Smooth muscle cell of the brain vasculature (primary cell): ENCODE data around the gene FMO5.
"Not testable (repeated sequence)": the region's sequence is repeated elsewhere in the genome, so short reads cannot be mapped to it uniquely, and the experiment has no call there.

ENCODE experiments used
- DNase-seq: peaks from one replicate; pipeline ENCODE4 v3.0.0-alpha.2; 2012; ENCODE audit warnings: low read depth, low spot score

FMO5 gene

DNA sequence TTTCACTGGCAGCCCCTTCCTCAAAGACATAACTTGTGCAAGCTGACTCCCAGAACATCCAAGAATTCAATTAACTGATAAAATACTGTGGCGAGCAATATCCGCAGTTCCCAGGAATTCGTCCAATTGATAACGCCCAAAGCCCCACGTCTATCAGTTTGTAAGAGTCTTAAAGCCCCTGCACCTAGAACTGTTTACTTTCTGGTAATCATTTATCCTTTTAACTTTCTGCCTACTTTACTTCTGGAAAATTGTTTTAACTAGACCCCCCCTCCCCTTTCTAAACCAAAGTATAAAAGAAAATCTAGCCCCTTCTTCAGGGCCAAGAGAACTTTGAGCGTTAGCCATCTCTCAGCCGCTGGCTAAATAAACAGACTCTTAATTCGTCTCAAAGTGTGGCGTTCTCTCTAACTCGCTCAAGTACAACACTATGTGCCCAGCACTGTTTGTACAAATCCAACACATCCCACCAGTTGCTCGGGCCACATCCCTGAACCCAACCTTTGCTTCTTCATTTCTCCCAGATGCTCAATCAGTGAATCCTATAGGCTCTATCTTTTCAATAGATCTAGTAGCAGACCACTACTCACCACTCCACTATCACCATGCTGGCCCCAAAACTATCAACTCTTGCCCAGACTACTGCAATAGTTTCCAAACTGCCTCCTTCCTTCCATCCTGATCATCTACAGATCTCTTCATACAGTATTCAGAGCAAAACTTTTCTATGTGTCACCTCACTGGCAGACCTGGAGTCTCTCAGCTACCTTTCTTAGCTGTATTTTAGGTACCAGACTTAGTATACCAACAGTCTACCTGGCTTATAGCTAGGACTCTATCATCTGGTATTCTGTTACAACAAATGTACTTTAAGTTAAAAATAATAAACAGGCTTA, 14.0 kb upstream of the FMO5 start:
- DNase-seq: no peak

DNA sequence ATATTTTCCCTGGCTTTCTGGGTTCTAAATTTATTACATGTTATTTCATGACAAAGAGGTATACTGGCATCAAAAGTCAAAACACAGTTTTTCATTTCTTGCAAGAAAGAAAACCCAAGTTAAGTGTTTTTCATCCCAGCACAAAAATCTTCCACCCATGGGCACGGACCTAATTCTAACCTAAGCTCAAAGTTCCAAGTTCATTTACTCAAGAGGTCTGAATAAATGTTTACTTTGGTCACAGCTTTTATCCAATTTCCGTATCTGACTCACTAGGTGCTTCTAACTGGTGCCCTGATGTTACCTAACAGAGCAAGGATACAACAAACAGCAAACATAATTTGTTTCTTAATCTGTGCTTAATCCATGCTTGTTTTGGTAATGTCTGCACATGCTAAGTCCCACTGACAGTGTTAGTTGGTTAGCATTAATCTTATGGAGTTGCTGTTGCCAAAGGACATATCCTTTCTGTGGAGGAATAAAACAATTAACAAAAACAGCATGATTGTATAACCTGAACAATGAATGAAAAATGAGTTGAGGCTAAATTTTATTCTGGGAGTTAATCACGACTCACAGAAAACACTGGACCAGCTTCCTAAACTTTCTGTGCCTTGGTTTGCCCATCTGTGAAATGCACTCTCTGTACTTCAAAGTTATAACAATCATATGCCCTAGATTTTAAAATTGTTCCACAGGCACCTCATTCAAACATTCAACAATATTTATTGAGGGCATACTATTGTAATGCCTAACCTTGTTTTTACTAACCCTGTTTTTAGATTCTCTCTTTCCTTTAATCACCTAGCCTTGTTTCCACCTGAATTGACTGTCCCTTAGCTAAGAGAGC, 13.1 kb upstream of the FMO5 start:
- DNase-seq: no peak

DNA sequence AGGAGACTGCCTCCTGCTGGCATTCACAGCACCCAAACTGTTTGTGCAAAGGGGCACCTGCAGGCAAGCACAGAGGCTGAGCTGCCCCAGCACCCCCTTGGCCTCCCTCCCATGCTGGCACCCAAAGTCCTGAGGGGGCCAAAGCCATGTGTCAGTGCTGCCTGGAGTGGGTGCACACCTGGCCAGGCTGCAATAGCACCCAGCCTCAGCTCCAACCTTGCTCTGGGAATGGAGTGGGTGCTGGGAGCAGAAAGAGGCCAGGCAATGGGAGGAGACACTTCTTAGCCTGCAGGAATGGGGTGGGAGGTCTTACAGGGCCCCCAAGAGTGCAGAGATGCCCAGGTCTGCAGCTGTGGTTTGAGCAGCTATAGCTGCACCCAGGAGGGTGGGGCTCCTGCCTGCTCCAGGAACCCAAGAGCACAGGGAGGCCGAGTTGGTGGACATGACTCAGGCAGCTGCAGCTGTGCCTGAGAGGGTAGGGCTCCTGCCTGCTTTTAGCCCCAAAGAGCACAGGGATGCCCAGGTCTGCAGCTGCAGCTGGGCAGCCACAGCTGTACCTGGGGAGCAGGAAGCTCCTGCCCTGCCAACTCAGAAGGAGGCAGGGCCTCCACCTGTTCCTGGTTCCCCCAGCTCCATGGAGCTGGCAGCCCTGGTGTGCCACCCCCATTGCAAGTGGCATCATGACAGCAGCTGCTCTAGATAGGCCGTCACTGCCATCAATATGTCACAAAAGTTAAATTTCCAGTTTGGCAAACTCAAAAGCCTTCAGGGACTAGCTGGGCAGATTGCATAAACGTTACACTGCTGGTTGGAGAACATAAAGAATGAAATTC, 12.0 kb upstream of the FMO5 start:
- no peak for DNase-seq

- DNase-seq: no peak
These were observed 11.3 kb upstream of the FMO5 start for GRCh38 chr1:147236448-147236847.

DNA sequence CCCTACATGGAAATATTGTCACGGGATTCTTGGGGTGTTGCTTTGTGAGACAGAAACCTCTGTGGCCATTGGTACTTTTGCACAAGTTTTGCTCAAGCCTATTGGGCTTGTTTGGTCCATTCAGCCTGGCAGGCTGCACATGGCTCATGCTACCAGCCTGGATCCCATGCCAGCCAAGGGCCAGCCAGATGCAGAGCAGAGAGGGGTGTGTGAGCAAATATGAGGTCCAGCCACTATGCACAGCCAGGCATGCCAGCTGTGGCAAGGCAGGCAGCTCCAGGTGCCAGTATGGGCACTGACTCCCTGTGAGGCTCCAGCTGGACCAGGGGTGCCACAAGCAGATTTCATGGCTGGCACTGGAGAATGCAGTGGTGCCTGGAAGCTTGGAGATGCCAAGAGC, 10.7 kb upstream of the FMO5 start:
- DNase-seq: no peak

DNA sequence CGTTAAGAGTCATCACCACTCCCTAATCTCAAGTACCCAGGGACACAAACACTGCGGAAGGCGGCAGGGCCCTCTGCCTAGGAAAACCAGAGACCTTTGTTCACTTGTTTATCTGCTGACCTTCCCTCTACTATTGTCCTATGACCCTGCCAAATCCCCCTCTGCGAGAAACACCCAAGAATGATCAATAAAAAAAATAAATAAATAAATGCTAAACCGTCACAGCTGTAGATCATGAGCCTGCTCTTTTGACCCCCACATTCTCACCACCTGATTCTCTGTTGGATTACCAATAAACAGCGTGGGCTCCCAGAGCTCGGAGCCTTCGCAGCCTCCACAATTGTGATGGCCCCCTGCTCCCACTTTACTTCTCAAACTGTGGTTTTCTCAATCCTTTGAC, 8.8 kb upstream of the FMO5 start:
- DNase-seq: not testable (repeated sequence)

- not testable (repeated sequence) for DNase-seq
These were observed 5.9 kb upstream of the FMO5 start for GRCh38 chr1:147231032-147231431.

DNA sequence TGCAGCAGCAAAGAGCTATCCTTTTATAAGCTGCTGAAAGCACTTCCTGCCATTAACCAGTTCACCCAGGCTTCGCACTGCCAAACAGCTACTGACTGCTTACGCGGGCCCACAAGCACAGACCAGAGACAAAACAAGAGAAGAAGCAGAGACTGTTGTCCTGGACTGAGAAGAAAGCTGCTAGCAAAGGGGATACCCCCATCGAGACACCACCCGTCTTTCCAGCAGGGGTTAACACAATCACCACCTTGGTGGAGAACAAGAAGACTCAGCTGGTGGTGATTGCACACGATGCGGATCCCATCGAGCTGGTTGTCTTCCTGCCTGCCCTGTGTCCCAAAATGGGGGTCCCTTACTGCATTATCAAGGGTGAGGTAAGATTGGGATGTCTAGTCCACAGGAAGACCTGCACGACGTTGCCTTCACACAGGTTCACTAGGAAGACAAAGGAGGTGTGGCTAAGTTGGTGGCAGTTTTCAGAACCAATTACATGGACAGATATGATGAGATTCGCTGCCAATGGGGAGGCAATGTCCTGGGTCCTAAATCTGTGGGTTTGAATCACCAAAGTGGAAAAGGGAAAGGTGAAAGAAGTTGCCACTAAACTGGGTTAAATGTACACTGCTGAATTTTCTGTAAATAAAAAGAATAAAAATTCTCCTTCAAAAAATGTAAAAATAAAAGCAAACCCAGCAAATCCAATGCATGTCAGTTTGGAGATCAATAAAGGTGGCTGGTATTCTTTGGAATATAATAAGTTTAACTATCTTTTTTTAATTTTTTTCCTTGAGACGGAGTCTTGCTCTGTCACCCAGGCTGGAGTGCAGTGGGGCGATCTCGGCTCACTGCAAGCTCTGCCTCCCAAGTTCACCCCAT, 1.2 kb downstream of the FMO5 start:
- DNase-seq: no peak

DNA sequence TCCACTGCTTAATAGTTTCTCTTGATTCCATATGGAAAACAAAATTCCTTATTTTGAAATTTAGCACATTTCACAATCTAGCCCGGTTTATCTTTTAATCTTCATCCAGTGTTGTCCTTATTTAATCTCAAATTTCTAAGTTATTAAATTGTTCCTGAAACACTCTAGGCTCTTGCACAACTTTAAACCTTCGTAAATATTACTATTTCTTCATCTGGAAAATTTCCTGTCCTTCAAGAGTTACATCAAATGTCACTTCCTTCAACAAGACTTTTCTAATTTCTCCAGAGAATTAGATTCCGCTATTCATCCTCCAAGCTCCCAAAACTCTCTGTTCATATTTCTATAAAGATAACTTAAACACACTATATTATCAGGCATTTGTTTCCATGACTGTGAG, 6.5 kb downstream of the FMO5 start:
- no peak for DNase-seq

DNA sequence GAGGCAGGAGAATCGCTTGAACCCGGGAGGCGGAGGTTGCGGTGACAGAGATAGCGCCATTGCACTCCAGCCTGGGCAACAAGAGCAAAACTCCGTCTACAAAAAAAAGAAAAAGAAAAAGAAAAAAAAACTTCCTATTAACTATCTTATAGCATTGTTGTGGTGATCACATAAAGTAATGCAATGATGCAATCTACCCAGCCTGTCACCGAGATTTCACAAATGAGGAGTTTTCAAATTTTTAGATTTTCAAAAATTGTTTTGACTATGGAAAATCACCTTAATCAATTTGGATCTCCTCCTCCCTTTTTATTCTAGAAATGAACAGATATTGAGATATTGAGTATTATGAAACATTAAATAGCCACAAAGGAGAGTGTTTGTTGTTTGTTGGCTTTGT, 8.0 kb downstream of the FMO5 start:
- no peak for DNase-seq

GRCh38 chr1:147216124-147216523, 9.0 kb downstream of the FMO5 start:
- DNase-seq: no peak

DNA sequence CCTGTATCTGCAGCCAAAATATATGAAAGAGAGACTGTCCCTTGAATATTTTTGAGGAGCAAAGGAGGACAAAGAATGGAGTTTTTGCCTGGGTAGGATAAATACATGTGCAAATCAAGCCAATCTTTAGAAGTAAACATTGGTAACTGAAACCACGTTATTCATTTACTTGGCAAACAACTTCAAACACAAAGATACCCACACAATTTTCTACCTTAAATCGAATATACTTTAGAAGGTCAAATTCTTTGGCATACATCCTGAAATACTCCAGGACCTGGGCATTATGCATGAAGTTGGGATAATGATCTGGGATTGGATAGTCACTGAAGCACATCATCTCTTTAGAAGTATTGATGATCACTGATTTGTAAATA, 9.6 kb downstream of the FMO5 start:
- no peak for DNase-seq

GRCh38 chr1:147214842-147215539, 10.1 kb downstream of the FMO5 start:
- DNase-seq: no peak

DNA sequence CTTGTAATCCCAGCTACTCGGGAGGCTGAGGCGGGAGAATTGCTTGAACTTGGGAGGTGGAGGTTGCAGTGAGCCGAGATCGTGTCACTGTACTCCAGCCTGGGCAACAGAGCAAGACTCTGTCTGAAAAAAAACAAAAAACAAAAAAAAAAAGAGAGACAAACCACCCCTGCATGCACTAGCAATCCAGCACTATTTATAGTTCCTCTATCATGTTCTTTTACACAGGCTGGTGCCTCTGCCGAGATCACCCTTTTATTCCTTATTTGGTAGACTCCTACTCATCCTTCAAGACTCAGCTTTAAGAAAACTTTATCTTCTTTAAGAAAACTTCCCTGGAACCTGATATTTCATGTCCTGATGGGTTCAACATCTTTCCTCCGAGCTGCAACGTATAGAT, 10.8 kb downstream of the FMO5 start:
- no peak for DNase-seq

- DNase-seq: no peak
These were observed 11.9 kb downstream of the FMO5 start for GRCh38 chr1:147213271-147213670.

DNA sequence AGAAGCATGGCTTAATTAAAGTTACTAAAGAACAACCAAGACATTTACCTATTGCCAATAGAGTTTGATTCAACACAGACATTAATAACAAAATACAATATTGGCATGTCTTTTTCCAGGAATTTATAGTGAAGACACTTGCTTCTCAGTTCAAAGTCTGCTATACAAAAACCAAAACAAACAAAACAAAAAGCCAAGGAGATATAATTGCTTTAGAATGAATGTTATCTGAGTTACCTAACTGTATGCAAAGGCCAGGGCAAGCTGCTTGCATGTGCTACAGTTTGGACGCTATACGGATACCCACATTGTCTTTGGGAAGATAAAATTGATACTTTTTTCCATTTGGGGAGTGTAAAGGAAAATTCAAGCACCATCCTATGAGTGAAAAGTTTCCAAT, 13.6 kb downstream of the FMO5 start:
- DNase-seq: no peak

DNA sequence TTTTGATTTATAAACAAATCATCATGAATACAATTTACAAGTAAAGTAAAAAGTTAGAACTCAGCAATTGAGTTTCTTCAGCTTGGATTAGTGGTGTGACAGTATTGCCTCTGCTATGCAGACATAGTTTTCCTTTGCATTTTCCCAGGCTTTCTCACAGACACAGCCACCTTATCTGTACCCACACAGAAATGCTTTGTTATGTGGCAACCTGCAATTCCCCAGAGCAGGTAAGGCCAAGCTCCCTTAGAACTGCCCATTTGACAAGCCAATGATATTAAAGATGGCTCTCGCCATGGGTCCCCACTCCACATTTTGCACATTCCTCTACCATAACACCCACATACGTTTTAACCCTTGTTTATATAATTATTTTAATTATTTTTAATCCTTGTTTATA, 14.2 kb downstream of the FMO5 start:
- DNase-seq: no peak

DNA sequence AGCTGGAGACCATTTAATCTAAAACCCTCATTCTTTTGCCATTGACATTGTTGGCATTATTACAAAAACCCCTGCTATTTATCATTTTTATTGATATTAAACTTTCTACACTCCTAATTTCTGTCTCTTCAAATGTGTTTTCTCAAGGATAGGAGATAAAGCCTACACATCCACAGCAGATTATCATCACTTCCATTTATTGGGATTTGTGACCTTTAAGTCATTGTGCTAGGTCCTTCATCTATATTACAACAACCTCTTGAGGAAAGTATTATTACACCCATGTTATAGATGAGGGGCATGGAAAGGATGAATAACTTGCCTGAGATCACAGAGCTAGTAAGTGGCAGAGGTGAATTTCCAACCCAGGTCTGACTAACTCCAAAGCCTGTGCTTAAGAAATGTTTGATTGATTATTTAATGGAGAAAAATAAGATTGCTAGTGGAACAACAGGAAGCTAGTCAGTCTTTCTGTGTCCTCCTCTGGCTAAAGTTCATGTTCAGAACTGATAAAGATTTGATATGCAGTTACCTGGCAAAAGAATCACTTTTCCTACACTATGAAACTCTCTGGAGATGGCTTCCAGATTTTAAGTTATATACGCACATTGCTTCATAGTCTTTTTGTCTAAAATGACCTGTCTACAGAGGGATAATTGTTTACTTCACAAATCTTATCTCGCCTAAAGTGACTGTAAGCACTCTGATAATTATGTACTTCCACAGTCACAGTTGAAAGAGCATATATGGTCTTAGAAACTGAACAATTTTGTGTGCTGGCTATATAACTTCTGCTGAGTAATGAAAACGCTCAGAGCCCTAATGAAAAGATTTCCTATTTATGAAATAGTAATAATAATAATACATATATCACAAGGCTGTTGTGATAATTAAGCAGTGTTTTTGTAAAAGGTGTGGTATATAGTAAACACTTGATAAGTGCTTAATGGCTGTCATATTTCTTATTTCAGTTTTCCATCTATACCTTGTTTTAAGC, 15.0 kb downstream of the FMO5 start:
- DNase-seq: no peak

DNA sequence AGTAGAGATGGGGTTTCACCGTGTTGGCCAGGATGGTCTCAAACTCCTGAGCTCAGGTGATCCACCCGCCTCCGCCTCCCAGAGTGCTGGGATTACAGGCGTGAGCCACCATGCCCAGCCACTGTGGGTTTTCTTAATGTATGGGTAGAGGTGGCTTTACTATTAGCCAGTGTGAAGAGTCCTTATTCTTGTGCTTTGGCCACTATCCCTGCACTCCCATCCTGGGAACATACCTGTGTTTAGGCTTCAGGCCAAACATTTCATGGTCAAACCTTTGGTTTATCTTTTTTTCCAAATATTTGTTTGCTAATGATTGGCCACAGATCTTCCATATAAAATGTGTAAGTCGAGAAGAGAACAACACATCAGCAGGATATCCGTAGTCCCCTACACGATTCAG, 16.5 kb downstream of the FMO5 start:
- DNase-seq: no peak
